22Rv1 (cell line): ENCODE data around the gene TCERG1.

Experiments
- CTCF ChIP-seq: fragments of 450-650 bp; IDR thresholded peaks from 2 replicates; pipeline ENCODE4 v1.5.1; 2017; ENCODE audit warnings: mild to moderate bottlenecking
- ZFX ChIP-seq: fragments of 450-650 bp; IDR thresholded peaks from 2 replicates; pipeline ENCODE4 v1.6.1; 2017; ENCODE audit warnings: antibody characterized with exemption, borderline replicate concordance

GRCh38 chr5:146538432-146538831 is 91.3 kb downstream of the TCERG1 start:
- no peak for TF ChIP-seq CTCF
- no peak for TF ChIP-seq ZFX
